ENCODE measurements around the gene STON2.

Gene STON2

DNA sequence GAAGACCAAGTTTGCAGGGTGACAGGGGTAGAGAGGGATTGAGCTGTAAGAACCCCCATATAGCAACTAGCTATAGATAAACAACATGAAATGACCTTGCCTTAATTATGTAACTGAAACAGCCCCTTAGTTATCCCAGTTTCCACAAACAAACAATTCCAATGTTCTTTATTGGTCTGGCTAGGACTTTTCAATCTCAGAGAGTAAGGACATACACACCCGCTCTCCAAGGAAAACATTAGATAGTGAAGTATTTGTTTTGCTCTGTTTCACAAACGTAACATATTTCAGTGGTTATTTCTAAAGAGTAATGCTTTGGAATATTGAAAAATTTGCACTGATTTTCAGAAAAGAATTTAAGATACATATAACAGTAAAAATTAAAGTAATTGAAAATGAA is 127.8 kb downstream of the STON2 start:
- Histone ChIP-seq H3K36me3 (ENCODE audit: control insufficient read depth, insufficient read depth, low read length) (no peaks in the 10 kb centered on the region), H3K4me3 (replicated peaks; ENCODE audit: low read depth, low read length) (no peak overlapping the region), H3K27me3 (replicated peaks; ENCODE audit: control insufficient read depth, insufficient read depth, low read length) (no peaks in the 10 kb centered on the region; the same call in 1 of the 2 replicates)
- TF ChIP-seq CTCF (IDR thresholded peaks at IDR 0.05; ENCODE audit: insufficient read depth, low read length, poor library complexity, severe bottlenecking): no peak
- no peak for DNase-seq (ENCODE audit: extremely low read depth, insufficient read length)

GRCh38 chr14:81269979-81270375 is 130.1 kb downstream of the STON2 start:
- Histone ChIP-seq H3K27me3 (replicated peaks; ENCODE audit: control insufficient read depth, insufficient read depth, low read length) (no peaks in the 10 kb centered on the region; the same call in 1 of the 2 replicates), H3K36me3 (ENCODE audit: control insufficient read depth, insufficient read depth, low read length) (no peaks in the 10 kb centered on the region), H3K4me3 (replicated peaks; ENCODE audit: low read depth, low read length) (no peak overlapping the region)
- TF ChIP-seq CTCF (IDR thresholded peaks at IDR 0.05; ENCODE audit: insufficient read depth, low read length, poor library complexity, severe bottlenecking): no peak
- DNase-seq (ENCODE audit: extremely low read depth, insufficient read length): no peak

GRCh38 chr14:81269100-81269978 is 130.8 kb downstream of the STON2 start:
- TF ChIP-seq CTCF (IDR thresholded peaks at IDR 0.05; ENCODE audit: insufficient read depth, low read length, poor library complexity, severe bottlenecking): peak; percentile 61
- peak; percentile 12 for DNase-seq (ENCODE audit: extremely low read depth, insufficient read length)
- Histone ChIP-seq H3K4me3 (replicated peaks; ENCODE audit: low read depth, low read length) (no peak overlapping the region), H3K36me3 (ENCODE audit: control insufficient read depth, insufficient read depth, low read length) (no peaks in the 10 kb centered on the region), H3K27me3 (replicated peaks; ENCODE audit: control insufficient read depth, insufficient read depth, low read length) (no peaks in the 10 kb centered on the region; the same call in 1 of the 2 replicates)

DNA sequence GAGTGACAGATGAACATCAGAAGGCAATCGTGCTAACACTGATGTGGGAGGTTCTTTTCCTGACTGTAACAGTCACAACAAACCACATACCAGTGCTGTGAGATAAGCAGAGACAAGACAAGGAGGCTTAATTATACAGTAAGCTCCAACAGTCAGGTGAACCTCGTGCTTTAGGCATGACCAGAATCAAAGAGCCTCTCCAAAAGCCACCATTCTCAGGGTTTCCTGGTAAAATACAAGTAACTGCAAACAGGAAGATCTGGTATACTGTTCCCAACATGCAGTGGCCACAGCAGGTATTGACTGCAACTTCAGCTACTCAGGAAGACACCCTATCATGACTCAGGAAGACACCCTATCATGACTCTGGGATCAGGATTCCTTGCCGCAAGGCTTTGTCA is 132.1 kb downstream of the STON2 start:
- no peak for DNase-seq (ENCODE audit: extremely low read depth, insufficient read length)
- no peak for TF ChIP-seq CTCF (IDR thresholded peaks at IDR 0.05; ENCODE audit: insufficient read depth, low read length, poor library complexity, severe bottlenecking)
- Histone ChIP-seq H3K36me3 (ENCODE audit: control insufficient read depth, insufficient read depth, low read length) (no peaks in the 10 kb centered on the region), H3K4me3 (replicated peaks; ENCODE audit: low read depth, low read length) (no peak overlapping the region), H3K27me3 (replicated peaks; ENCODE audit: control insufficient read depth, insufficient read depth, low read length) (no peaks in the 10 kb centered on the region; the same call in 1 of the 2 replicates)

DNA sequence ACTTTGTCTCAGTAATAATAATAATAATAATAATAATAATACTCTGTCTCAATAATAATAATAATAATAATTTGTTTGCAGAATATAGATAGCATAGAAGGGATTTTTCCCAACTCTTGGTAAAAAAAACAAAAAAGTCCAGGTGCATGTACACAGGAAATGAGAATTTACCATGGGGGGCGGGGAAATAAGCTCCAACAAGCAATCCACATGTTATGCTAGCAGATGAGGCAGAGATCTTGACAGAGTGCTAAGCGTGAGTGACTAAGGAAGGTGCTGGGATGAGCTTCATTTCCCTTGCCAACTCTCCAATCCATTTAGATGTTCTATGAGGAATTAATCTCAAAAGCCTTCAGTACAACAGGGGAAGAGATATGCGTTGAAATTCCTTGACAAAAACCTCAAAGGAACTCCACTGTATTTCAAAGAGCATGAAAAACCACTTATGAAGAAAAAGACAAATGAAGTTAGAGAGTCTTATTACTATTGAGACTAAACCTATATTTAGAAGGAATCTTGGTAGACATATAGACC is 134.4 kb downstream of the STON2 start:
- Histone ChIP-seq H3K27me3 (replicated peaks; ENCODE audit: control insufficient read depth, insufficient read depth, low read length) (no peaks in the 10 kb centered on the region; the same call in 1 of the 2 replicates), H3K36me3 (ENCODE audit: control insufficient read depth, insufficient read depth, low read length) (no peaks in the 10 kb centered on the region), H3K4me3 (replicated peaks; ENCODE audit: low read depth, low read length) (no peak overlapping the region)
- no peak for TF ChIP-seq CTCF (IDR thresholded peaks at IDR 0.05; ENCODE audit: insufficient read depth, low read length, poor library complexity, severe bottlenecking)
- DNase-seq (ENCODE audit: extremely low read depth, insufficient read length): no peak

All from GM06990 (cell line).